H9 (cell line): ENCODE results near the gene DNLZ. TPM values are rescaled to one million over a fixed set of nuclear protein-coding genes. Genes with fewer than 3 reads are reported as not detected.

Experiments used
- DNase-seq: peaks from one replicate; pipeline ENCODE4 v3.0.0-alpha.2; 2017
- H2AFZ ChIP-seq: one replicate; pipeline ENCODE4 v1.6.1; 2013; ENCODE audit warnings: mild to moderate bottlenecking, low read length, control low read depth, moderate library complexity
- H2AK5ac ChIP-seq: 2 replicates; pipeline ENCODE4 v1.6.1; 2013; ENCODE audit warnings: low read length, control low read depth, mixed read lengths; ENCODE audit not compliant: insufficient read length
- H2BK120ac ChIP-seq: one replicate; pipeline ENCODE4 v1.6.1; 2013; ENCODE audit warnings: low read depth, mild to moderate bottlenecking, low read length, control low read depth, inconsistent platforms; ENCODE audit not compliant: poor library complexity, severe bottlenecking
- H2BK12ac ChIP-seq: 2 replicates; pipeline ENCODE4 v1.6.1; 2013; ENCODE audit warnings: low read length, control low read depth, mixed read lengths, low read depth; ENCODE audit not compliant: insufficient read length
- H2BK15ac ChIP-seq: 2 replicates; pipeline ENCODE4 v1.6.1; 2013; ENCODE audit warnings: low read depth, low read length, control low read depth
- H2BK20ac ChIP-seq: one replicate; pipeline ENCODE4 v1.6.1; 2013; ENCODE audit warnings: low read depth, mild to moderate bottlenecking, low read length, control low read depth, inconsistent platforms; ENCODE audit not compliant: poor library complexity, severe bottlenecking
- H2BK5ac ChIP-seq: 2 replicates; pipeline ENCODE4 v1.6.1; 2013; ENCODE audit warnings: low read length, control low read depth, mixed read lengths; ENCODE audit not compliant: insufficient read length
- H3K14ac ChIP-seq: 2 replicates; pipeline ENCODE4 v1.6.1; 2013; ENCODE audit warnings: low read length, control low read depth; ENCODE audit not compliant: insufficient read depth
- H3K18ac ChIP-seq: 2 replicates; pipeline ENCODE4 v1.6.1; 2013; ENCODE audit warnings: low read depth, mild to moderate bottlenecking, mixed read lengths, low read length, control low read depth; ENCODE audit not compliant: insufficient read length
- H3K23ac ChIP-seq: 2 replicates; pipeline ENCODE4 v1.6.1; 2013; ENCODE audit warnings: low read length, control low read depth, mixed read lengths, low read depth; ENCODE audit not compliant: insufficient read length
- H3K23me2 ChIP-seq: 2 replicates; pipeline ENCODE4 v1.6.1; 2013; ENCODE audit warnings: low read depth, mild to moderate bottlenecking, mixed read lengths, low read length, control low read depth; ENCODE audit not compliant: insufficient read length, poor library complexity, severe bottlenecking
- H3K27ac ChIP-seq: 2 replicates; pipeline ENCODE4 v1.5.1; 2013; ENCODE audit warnings: low read length, control low read depth, mixed read lengths, low read depth; ENCODE audit not compliant: insufficient read length
- H3K27me3 ChIP-seq: 2 replicates; pipeline ENCODE4 v1.6.1; 2013; ENCODE audit warnings: low read length, control low read depth, inconsistent platforms; ENCODE audit not compliant: insufficient read depth
- H3K4ac ChIP-seq: 2 replicates; pipeline ENCODE4 v1.6.1; 2013; ENCODE audit warnings: low read depth, mild to moderate bottlenecking, control low read depth, inconsistent platforms, low read length, moderate library complexity
- H3K4me1 ChIP-seq: 2 replicates; pipeline ENCODE4 v1.6.1; 2013; ENCODE audit warnings: low read length, control low read depth, inconsistent platforms; ENCODE audit not compliant: insufficient read depth
- H3K4me2 ChIP-seq: 2 replicates; pipeline ENCODE4 v1.6.1; 2013; ENCODE audit warnings: low read length, control low read depth, mixed read lengths; ENCODE audit not compliant: insufficient read length, insufficient read depth
- H3K56ac ChIP-seq: 2 replicates; pipeline ENCODE4 v1.6.1; 2013; ENCODE audit warnings: low read depth, mild to moderate bottlenecking, mixed read lengths, low read length, control low read depth; ENCODE audit not compliant: insufficient read length
- H3K79me1 ChIP-seq: 2 replicates; pipeline ENCODE4 v1.6.1; 2013; ENCODE audit warnings: low read depth, mild to moderate bottlenecking, moderate library complexity, low read length, control low read depth, inconsistent platforms; ENCODE audit not compliant: insufficient read depth, poor library complexity, severe bottlenecking
- H3K79me2 ChIP-seq: 2 replicates; pipeline ENCODE4 v1.6.1; 2013; ENCODE audit warnings: low read length, control low read depth, inconsistent platforms; ENCODE audit not compliant: insufficient read depth
- H3K9ac ChIP-seq: 2 replicates; pipeline ENCODE4 v1.6.1; 2013; ENCODE audit warnings: low read length, control low read depth, mixed read lengths; ENCODE audit not compliant: insufficient read length; ENCODE audit errors: extremely low read depth
- H3K9me3 ChIP-seq: one replicate; pipeline ENCODE4 v1.6.1; 2013; ENCODE audit warnings: low read depth, low read length, inconsistent platforms; ENCODE audit not compliant: control insufficient read depth
- H3T11ph ChIP-seq: one replicate; pipeline ENCODE4 v1.6.1; 2013; ENCODE audit warnings: mild to moderate bottlenecking, low read length, control low read depth, inconsistent platforms
- H4K20me1 ChIP-seq: one replicate; pipeline ENCODE4 v1.6.1; 2013; ENCODE audit not compliant: control insufficient read depth, insufficient read length, insufficient read depth
- H4K5ac ChIP-seq: 2 replicates; pipeline ENCODE4 v1.6.1; 2013; ENCODE audit warnings: low read depth, mild to moderate bottlenecking, mixed read lengths, low read length, control low read depth; ENCODE audit not compliant: insufficient read length
- H4K8ac ChIP-seq: replicated peaks from 2 replicates; pipeline ENCODE4 v1.6.1; 2013; ENCODE audit warnings: low read length, control low read depth, mixed read lengths, low read depth; ENCODE audit not compliant: insufficient read length
- H4K91ac ChIP-seq: 2 replicates; pipeline ENCODE4 v1.6.1; 2013; ENCODE audit warnings: low read depth, mild to moderate bottlenecking, moderate library complexity, mixed read lengths, low read length, control low read depth; ENCODE audit not compliant: insufficient read length
- H3K27ac Mint-ChIP-seq, 3 experiments: 2 replicates in 2 of 3; 3 replicates in 1 of 3; pipeline ENCODE4 v1.8.0; 2020 to 2021; ENCODE audit warnings: mixed read lengths in 3 of 3, mild to moderate bottlenecking in 1 of 3, moderate library complexity in 1 of 3
- H3K27me3 Mint-ChIP-seq: 2 replicates; pipeline ENCODE4 v1.8.0; 2021; ENCODE audit warnings: low read depth, mild to moderate bottlenecking, moderate library complexity, mixed read lengths
- H3K36me3 Mint-ChIP-seq, 3 experiments: 2 replicates in 2 of 3; 3 replicates in 1 of 3; pipeline ENCODE4 v1.8.0; 2020 to 2021; ENCODE audit warnings: low read depth in 3 of 3, mixed read lengths in 3 of 3; ENCODE audit not compliant: insufficient read depth in 1 of 3
- H3K4me1 Mint-ChIP-seq, 2 experiments: 2 replicates each; pipeline ENCODE4 v1.8.0; 2020; ENCODE audit warnings: mixed read lengths in 2 of 2
- H3K4me3 Mint-ChIP-seq, 2 experiments: 2 replicates in 1 of 2; 3 replicates in 1 of 2; pipeline ENCODE4 v1.8.0; 2020 to 2021; ENCODE audit warnings: mild to moderate bottlenecking in 2 of 2, mixed read lengths in 2 of 2, moderate library complexity in 1 of 2
- H3K9me3 Mint-ChIP-seq, 2 experiments: 2 replicates in 1 of 2; 3 replicates in 1 of 2; pipeline ENCODE4 v1.8.0; 2020; ENCODE audit warnings: mild to moderate bottlenecking in 2 of 2, mixed read lengths in 2 of 2, moderate library complexity in 1 of 2
- WGBS: extraction: QIAGEN DNeasy Blood & Tissue Kit; methylation state at CpG from one replicate; pipeline ENCODE4 v1.1.7; 2013; ENCODE audit warnings: missing lambda C conversion rate, low lambda C conversion rate, mixed read lengths; ENCODE audit not compliant: insufficient read length; ENCODE audit errors: extremely low coverage; 5-methylcytosine and 5-hydroxymethylcytosine counted together
- long read RNA-seq: library from polyadenylated mRNA; unstranded; transcript quantifications from one replicate; pipeline ENCODE4 v2.0.0, GENCODE V29; 2020
- total RNA-seq: library from RNA; stranded (reverse); gene quantifications from 2 replicates; pipeline ENCODE4 v1.2.1, GENCODE V29; 2021
- TF ChIP-seq, protein P1 (sequence below): fragments of 200-600 bp; sonication (generic); conservative IDR thresholded peaks from 3 replicates; pipeline ENCODE4 v1.8.0; 2021; ENCODE audit warnings: antibody characterized with exemption, mild to moderate bottlenecking

The DNLZ gene
- total RNA-seq, result 22.3 and 24.8 TPM in 2 replicates
- long read RNA-seq, result 0 reads

DNA sequence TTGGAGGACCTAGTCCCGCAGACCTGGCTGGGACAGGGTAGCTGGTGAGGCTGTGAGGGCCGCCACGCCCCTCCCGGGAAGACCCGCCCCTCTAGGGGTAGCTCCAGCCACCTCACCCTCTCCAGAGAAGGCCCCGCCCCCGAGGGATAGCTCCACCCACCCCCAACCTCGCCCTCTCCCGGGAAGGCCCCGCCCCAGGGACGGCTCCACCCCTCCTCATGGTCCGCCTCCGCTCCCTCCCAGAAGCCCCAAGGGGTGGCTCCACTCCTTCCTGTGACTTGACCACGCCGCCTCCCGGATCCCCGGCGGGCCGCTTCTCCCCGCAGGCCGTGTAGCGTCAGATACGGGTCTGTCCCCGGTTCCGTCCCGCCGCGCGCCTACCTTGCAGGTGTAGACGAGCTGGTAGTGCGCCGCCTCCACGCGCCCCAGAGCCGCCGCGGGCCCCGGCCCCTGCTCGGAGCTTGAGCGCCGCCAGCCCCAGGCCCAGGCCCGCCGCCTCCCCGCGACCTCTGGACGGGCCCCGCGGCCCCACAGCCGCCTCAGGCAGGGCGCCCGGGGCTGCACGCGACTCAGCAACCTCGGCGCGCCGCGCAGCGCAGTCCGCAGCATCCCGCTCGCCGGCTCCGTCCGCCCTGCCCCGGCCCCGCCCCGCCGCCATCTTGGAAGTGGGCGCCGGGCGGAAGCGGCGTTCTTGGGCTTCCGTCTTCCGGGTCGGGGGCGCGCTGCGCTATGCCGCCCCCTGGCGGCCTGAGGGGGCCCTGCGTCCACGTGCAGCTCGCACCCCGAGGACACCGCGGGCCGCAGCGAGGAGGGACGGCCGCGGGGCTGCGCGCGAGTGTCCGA lies at the start of gene DNLZ:
DNLZ (minus strand) TSS at position 639 of the 843 bp plus-strand sequence; CDS start at position 609, 30 bp downstream.
- Histone ChIP-seq H4K91ac (no peak within 1 kb of the TSS), H3K27me3 (no peaks in the 10 kb centered on the region), H2BK15ac (no peak within 1 kb of the TSS), H3K27ac (no peak within 1 kb of the TSS), H3K9ac (peak within 1 kb of the TSS; percentile 60), H2AK5ac (no peak within 1 kb of the TSS), H2AFZ (no peak within 1 kb of the TSS), H3K23me2 (no peaks in the 10 kb centered on the region), H2BK12ac (no peak within 1 kb of the TSS), H4K20me1 (no peaks in the 10 kb centered on the region), H3K56ac (no peak within 1 kb of the TSS), H2BK20ac (no peak within 1 kb of the TSS), H4K8ac (no peak within 1 kb of the TSS), H3K14ac (peak within 1 kb of the TSS; percentile 77), H3K4ac (no peak within 1 kb of the TSS), H3T11ph (no peak within 1 kb of the TSS), H2BK5ac (no peak within 1 kb of the TSS), H3K18ac (peak within 1 kb of the TSS; percentile 52), H3K79me2 (no peaks in the 10 kb centered on the region), H4K5ac (no peak within 1 kb of the TSS), H3K4me2 (peak within 1 kb of the TSS; percentile 5), H3K23ac (no peak within 1 kb of the TSS), H2BK120ac (no peak within 1 kb of the TSS), H3K9me3 (no peaks in the 10 kb centered on the region), H3K4me1 (no peaks in the 10 kb centered on the region), H3K79me1 (no peaks in the 10 kb centered on the region)
- peak within 1 kb of the TSS; percentile 82 to 87 for H3K4me3 Mint-ChIP-seq
- WGBS, result no CpG with 5 or more reads among the region's 97 CpGs
- H3K9me3 Mint-ChIP-seq, result no peaks in the 10 kb centered on the region
- H3K36me3 Mint-ChIP-seq, result peaks cover 0 to 10% (median 0%) of the 10 kb centered on the region in 3 experiments; a peak in 3 of 7 replicates
- peaks cover 3 to 5% of the 10 kb centered on the region in 2 experiments; a peak in 1 of 4 replicates for H3K4me1 Mint-ChIP-seq
- H3K27ac Mint-ChIP-seq, result peak within 1 kb of the TSS in 2 of 3 experiments; percentile 35 to 89; a peak in 3 of 7 replicates
- peaks cover 1% of the 10 kb centered on the region; the same call in 1 of the 2 replicates for H3K27me3 Mint-ChIP-seq
- DNase-seq, result peak; percentile 98
- TF ChIP-seq, protein P1, sequence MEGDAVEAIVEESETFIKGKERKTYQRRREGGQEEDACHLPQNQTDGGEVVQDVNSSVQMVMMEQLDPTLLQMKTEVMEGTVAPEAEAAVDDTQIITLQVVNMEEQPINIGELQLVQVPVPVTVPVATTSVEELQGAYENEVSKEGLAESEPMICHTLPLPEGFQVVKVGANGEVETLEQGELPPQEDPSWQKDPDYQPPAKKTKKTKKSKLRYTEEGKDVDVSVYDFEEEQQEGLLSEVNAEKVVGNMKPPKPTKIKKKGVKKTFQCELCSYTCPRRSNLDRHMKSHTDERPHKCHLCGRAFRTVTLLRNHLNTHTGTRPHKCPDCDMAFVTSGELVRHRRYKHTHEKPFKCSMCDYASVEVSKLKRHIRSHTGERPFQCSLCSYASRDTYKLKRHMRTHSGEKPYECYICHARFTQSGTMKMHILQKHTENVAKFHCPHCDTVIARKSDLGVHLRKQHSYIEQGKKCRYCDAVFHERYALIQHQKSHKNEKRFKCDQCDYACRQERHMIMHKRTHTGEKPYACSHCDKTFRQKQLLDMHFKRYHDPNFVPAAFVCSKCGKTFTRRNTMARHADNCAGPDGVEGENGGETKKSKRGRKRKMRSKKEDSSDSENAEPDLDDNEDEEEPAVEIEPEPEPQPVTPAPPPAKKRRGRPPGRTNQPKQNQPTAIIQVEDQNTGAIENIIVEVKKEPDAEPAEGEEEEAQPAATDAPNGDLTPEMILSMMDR, result peak; percentile 99
